GM08714 (cell line): ENCODE results near the gene TUBB2A.
"Not testable (repeated sequence)": the region's sequence is repeated elsewhere in the genome, so short reads cannot be mapped to it uniquely, and the experiment has no call there.

Experiments used
- H3K4me3 ChIP-seq: fragments of 200-500 bp; sonication (Bioruptor generic); 2 replicates; pipeline ENCODE4 v1.5.1; 2014; ENCODE audit warnings: mild to moderate bottlenecking, low read length, inconsistent platforms
- ZNF274 ChIP-seq: IDR thresholded peaks from 2 replicates; pipeline ENCODE4 v1.6.1; 2012; ENCODE audit warnings: mild to moderate bottlenecking, low read depth, low read length

The TUBB2A gene

GRCh38 chr6:3193102-3193849 is 35.9 kb upstream of the TUBB2A start:
- no peak for TF ChIP-seq ZNF274
- H3K4me3 ChIP-seq = no peak overlapping the region

DNA sequence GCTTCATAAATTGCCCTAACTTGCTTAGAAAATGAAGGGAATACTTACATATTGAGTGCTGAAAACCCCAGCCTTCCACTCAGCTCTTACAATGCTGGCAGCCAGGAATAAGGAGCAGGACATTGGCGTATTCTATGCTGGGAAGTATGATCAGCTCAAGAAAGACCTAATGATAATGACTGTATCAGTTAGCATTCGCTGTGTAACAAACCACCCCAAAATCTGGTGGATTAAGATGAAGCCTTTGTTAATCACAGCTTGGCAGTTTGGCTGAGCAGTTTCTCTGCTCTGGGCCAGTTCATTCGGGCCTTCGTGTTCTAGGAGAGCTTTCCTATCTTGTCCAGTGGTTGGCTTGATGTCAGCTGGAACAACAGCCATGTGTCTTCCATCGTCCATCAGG is 33.4 kb upstream of the TUBB2A start:
- TF ChIP-seq ZNF274 = no peak
- H3K4me3 ChIP-seq = no peak overlapping the region

DNA sequence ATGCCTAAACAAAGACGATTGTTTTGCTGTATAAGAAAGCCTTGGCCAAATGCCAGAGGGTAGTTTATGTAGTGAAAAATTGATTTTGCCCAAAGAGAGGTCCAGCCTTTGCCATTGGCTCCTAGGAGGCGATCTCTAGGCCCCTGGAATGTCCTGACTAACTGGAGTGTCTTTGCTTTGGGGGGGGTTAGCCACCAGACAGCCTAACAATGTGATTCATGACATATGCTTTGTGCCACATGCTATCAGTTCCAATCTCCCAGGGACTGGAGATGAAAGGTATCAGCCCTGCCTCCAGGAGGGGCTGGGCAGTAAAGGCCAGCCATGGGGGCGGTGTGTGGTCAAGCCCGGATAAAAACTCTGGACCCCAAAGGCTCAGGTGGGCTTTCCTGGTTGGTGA is 32.7 kb upstream of the TUBB2A start:
- TF ChIP-seq ZNF274 = no peak
- H3K4me3 ChIP-seq = no peak overlapping the region

- H3K4me3 ChIP-seq = not testable (repeated sequence)
Observed at GRCh38 chr6:3189192-3189591, 31.8 kb upstream of the TUBB2A start.

- H3K4me3 ChIP-seq = no peak overlapping the region
- no peak for TF ChIP-seq ZNF274
Observed at GRCh38 chr6:3188262-3188661, 30.9 kb upstream of the TUBB2A start.

DNA sequence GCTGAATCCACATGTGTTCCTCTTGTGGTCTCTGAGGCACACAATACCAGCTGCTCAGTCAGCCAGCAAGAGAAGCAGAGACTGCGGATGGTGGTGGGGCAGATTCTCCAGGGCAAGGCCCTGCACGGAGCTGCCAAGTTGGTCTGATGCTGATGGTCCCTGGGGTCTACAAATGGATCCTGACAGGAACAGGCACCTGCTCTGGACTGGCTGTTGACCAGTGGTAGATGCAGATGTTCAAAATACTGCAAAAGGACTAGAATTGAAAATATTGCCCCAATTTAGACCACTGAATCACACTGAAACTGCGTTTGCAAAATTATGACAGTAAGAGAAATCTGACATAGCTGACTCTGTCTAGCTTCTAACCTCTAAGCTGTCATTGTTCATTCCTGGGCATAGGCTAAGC is 29.6 kb upstream of the TUBB2A start:
- no peak for TF ChIP-seq ZNF274

DNA sequence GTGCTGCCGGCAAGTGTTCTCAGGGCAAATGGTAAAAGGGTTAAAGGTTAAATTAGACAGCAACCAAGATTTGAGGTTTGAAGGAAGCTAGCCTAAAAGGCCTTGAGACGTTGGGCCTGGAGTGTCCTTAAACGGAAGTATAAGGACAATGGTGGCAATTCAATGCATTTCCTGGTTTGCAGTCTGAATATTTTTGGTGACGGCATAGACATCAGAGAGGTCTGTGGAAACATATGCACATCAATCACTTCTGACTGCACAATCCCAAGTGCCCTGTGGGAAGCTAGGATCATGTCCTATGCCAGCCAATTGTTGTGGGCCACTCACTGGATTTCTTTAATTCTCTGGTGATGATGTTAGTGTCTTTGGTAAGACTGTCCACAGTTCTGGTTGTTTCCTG is 25.7 kb upstream of the TUBB2A start:
- no peak overlapping the region for H3K4me3 ChIP-seq
- no peak for TF ChIP-seq ZNF274

More for the DNA sequence above, 29.6 kb upstream of the TUBB2A start:
- no peak overlapping the region for H3K4me3 ChIP-seq

DNA sequence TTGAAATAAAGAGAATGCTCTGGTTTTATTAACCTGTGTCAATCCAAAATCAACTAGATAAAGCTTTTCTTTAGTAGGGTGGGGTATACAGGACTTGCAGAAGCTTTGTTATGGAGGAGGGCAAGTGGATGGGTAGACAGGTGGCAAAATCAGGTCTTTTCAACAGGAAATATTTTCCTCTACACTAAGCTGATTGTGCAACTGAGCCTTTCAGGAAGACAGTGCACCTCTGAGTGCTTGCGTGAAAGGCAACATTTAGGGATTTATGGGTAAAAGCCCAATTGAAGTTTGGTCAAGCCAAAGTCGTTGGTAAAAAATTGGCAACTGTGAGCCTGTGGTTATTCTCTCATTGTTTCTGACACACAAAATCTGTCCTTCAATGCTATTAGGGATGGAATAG is 23.8 kb upstream of the TUBB2A start:
- TF ChIP-seq ZNF274 = no peak
- H3K4me3 ChIP-seq = no peak overlapping the region

GRCh38 chr6:3179945-3180344 is 22.6 kb upstream of the TUBB2A start:
- H3K4me3 ChIP-seq = not testable (repeated sequence)

DNA sequence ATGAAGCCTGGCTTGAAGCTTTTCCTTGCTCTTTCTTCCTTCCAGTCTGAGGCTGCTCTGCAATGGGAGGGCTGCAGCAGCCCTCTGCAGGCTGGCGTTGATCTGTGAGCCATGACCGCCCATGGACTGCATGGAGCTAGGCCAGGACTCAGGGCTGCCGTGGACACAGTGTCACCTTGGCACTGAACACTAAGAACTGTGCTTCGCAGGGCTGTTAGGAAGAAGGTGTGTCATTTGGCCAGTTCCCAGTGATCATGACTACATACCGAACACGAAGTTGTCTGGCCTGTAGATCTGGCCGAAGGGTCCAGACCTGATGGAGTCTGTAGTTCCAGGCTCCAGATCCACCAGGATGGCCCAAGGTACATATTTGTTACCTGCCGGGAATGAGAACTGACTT is 21.3 kb upstream of the TUBB2A start:
- not testable (repeated sequence) for H3K4me3 ChIP-seq

GRCh38 chr6:3176562-3177355 is 19.4 kb upstream of the TUBB2A start:
- no peak overlapping the region for H3K4me3 ChIP-seq
- no peak for TF ChIP-seq ZNF274

DNA sequence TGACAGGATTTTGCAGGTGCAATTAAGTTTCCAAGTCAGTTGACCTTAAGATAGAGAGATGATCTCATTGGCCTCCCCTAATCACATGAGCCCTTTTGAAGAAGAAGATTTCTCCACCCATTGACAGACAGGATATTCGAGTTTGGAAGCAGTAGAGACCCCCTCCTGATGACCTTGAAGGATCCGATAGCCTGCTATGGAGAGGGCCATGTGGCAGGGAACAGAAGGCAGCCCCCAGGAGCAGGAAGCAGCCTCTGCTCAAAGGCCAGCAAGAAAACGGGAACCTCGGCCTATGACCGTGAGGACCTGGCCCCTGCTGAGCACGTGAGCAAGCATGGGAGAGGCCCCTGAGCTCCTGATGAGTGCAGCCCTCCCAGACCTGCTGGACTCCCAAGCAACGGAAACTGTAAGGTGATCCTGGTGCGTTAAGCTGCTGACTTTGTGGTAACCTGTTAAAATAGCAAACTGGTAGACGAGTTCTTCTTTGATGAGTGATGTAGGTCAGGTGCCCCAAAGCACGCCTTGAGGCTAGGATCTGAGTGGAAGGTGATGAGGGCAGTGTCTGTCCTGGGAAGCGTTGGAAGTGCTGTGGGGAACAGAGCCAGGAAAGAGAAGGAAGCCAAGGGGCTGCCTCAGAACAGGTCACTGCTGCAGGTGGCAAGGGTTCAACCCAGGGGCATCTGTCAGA is 18.5 kb upstream of the TUBB2A start:
- TF ChIP-seq ZNF274 = no peak
- H3K4me3 ChIP-seq = no peak overlapping the region

- not testable (repeated sequence) for H3K4me3 ChIP-seq
Observed at GRCh38 chr6:3173636-3174089, 16.3 kb upstream of the TUBB2A start.

DNA sequence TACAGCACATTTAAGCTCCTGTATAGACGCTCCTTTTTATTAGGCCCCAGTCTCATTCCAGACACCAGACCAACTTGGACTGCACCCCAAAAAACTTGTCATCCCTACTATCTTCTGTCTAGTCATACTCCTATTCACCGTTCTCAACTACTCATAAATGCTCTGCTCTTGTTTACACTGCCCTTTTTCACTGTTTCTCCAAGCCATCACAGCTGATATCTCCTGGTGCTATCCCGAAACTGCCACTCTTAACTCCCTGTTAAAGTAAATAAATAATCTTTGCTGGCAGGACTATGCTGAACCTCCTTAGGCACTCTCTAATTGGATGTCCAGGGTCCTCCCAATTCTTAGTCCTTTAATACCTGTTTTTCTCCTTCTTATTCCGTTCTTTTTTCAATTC is 15.4 kb upstream of the TUBB2A start:
- not testable (repeated sequence) for H3K4me3 ChIP-seq

- H3K4me3 ChIP-seq = not testable (repeated sequence)
Observed at GRCh38 chr6:3171313-3172175, 14.2 kb upstream of the TUBB2A start.

- not testable (repeated sequence) for H3K4me3 ChIP-seq
Observed at GRCh38 chr6:3170676-3171075, 13.3 kb upstream of the TUBB2A start.

GRCh38 chr6:3168046-3168445 is 10.7 kb upstream of the TUBB2A start:
- H3K4me3 ChIP-seq = not testable (repeated sequence)

GRCh38 chr6:3166535-3167225 is 9.3 kb upstream of the TUBB2A start:
- H3K4me3 ChIP-seq = not testable (repeated sequence)
